Lung (tissue), 12 donors: ENCODE results near the gene DYRK2. TPM values are rescaled to one million over a fixed set of nuclear protein-coding genes. Genes with fewer than 3 reads are reported as not detected.

Experiments
- ATAC-seq: fragments of 200-7000 bp; cut with Tn5 transposase; one replicate; pipeline ENCODE4 v1.9.1; 2020; ENCODE audit warnings: moderate number of reproducible peaks; ENCODE audit not compliant: insufficient read depth, low FRiP score
- DNase-seq, 3 donors: peaks; one replicate each; pipeline ENCODE4 v3.0.0-alpha.2; 2013 to 2017
- H3K27ac ChIP-seq, 2 donors: one replicate each; pipeline ENCODE4 v1.5.1; 2013; ENCODE audit warnings: mild to moderate bottlenecking in 2 of 2, moderate library complexity in 2 of 2, control low read depth in 1 of 2, inconsistent platforms in 1 of 2, low read depth in 1 of 2, low read length in 1 of 2
- H3K27me3 ChIP-seq, 3 donors: one replicate each; pipeline ENCODE4 v1.5.1; 2013; ENCODE audit warnings: low read length in 2 of 3; ENCODE audit not compliant: control insufficient read depth in 3 of 3, insufficient read depth in 3 of 3
- H3K36me3 ChIP-seq, 4 donors: one replicate each; pipeline ENCODE4 v1.5.1; 2013; ENCODE audit warnings: low read length in 4 of 4, mild to moderate bottlenecking in 1 of 4, moderate library complexity in 1 of 4; ENCODE audit not compliant: control insufficient read depth in 4 of 4, insufficient read depth in 4 of 4
- H3K4me1 ChIP-seq, 5 donors: one replicate each; pipeline ENCODE4 v1.5.1; 2013; ENCODE audit warnings: low read length in 5 of 5, mild to moderate bottlenecking in 2 of 5, moderate library complexity in 1 of 5; ENCODE audit not compliant: control insufficient read depth in 5 of 5, insufficient read depth in 5 of 5
- H3K4me3 ChIP-seq: one replicate; pipeline ENCODE4 v1.5.1; 2013; ENCODE audit warnings: mild to moderate bottlenecking, control low read depth, moderate library complexity
- H3K9ac ChIP-seq, 2 donors: one replicate each; pipeline ENCODE4 v1.5.1; 2013; ENCODE audit warnings: low read length in 2 of 2, control low read depth in 1 of 2; ENCODE audit not compliant: insufficient read depth in 1 of 2
- H3K9me3 ChIP-seq, 4 donors: one replicate each; pipeline ENCODE4 v1.5.1; 2013; ENCODE audit warnings: low read length in 3 of 4, mild to moderate bottlenecking in 1 of 4, moderate library complexity in 1 of 4; ENCODE audit not compliant: control insufficient read depth in 4 of 4, insufficient read depth in 3 of 4
- WGBS, 2 donors: extraction: QIAGEN DNeasy Blood & Tissue Kit; methylation state at CpG; one replicate each; pipeline ENCODE4 v1.1.7; 2013; 5-methylcytosine and 5-hydroxymethylcytosine counted together
- polyA plus RNA-seq, 2 donors: library from polyadenylated mRNA; stranded (reverse); fragments of 200-250 nt; gene quantifications; one replicate each; pipeline ENCODE4 v1.2.1, GENCODE V29; 2013
- total RNA-seq, 2 donors: library from RNA; depleted of rRNA in 1 of 2; stranded (reverse); fragments of >200 nt in 1 of 2; gene quantifications; one replicate each; pipeline ENCODE4 v1.2.1, GENCODE V29; 2014 to 2021
- TF ChIP-seq, protein P1 (sequence below): IDR thresholded peaks from 2 replicates; pipeline ENCODE4 v1.5.1; 2012; ENCODE audit warnings: mild to moderate bottlenecking; ENCODE audit errors: control extremely low read depth, extremely low read depth
- donor health status: control.
- donor health status: control.
- donor health status: Bipolar disorder and iron deficiency.
- donor health status: healthy.
- donor health status: DM: yes; HTN: yes; CAD: no.

DYRK2 gene
- total and polyA plus RNA-seq, 4 donors = 3.1 to 34.9 (median 12.7) TPM

DNA sequence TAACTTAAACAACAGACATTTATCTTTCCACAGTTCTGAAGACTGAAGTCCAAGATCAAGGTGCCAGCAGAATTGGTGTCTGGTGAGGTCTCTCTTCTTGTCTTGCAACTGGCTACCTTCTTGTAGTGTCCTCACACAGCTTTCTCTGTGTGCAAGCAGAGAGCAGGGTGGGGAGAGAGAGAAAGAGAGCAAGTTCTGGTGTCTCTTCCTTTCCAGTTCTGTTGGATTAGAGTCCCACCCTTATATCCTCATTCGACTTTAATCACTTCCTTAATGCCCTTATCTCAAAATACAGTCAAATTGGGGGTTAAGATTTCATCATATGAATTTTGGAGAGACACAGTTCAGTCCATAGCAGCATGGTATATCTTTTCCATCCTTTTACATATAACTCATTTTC lies 40.8 kb downstream of the DYRK2 start:
- no peak overlapping the region for H3K27ac ChIP-seq
- no peak overlapping the region for H3K4me3 ChIP-seq
- DNase-seq = no peak
- WGBS, 2 donors = 10 to 31% methylated on average over 1 of the region's 1 CpG
- H3K4me1 ChIP-seq = peaks cover 0 to 6% (median 0%) of the 10 kb centered on the region in 5 donors
- no peaks in the 10 kb centered on the region for H3K27me3 ChIP-seq
- TF ChIP-seq, protein P1, sequence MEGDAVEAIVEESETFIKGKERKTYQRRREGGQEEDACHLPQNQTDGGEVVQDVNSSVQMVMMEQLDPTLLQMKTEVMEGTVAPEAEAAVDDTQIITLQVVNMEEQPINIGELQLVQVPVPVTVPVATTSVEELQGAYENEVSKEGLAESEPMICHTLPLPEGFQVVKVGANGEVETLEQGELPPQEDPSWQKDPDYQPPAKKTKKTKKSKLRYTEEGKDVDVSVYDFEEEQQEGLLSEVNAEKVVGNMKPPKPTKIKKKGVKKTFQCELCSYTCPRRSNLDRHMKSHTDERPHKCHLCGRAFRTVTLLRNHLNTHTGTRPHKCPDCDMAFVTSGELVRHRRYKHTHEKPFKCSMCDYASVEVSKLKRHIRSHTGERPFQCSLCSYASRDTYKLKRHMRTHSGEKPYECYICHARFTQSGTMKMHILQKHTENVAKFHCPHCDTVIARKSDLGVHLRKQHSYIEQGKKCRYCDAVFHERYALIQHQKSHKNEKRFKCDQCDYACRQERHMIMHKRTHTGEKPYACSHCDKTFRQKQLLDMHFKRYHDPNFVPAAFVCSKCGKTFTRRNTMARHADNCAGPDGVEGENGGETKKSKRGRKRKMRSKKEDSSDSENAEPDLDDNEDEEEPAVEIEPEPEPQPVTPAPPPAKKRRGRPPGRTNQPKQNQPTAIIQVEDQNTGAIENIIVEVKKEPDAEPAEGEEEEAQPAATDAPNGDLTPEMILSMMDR = no peak
- no peaks in the 10 kb centered on the region for H3K9me3 ChIP-seq
- H3K36me3 ChIP-seq = no peaks in the 10 kb centered on the region
- ATAC-seq = no peak
- H3K9ac ChIP-seq = no peak overlapping the region

DNA sequence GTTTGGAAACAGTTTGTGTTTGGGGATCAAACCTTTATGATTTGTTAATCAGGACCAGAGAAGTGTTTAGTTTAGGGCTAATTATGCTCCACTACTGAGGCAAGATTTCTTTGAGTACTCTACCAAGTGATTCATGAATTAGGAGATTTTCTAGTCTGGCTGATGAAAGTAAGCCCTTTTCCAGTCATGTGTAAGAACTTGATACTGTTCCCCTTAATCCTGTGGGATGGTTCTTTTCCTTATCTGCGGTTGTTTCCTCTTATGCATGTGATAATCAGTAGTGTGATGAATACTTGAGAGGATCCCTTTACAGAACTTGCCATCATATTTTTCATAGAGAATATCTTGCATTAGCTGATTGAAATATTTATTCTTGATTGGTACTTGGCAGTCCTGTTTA lies 42.1 kb downstream of the DYRK2 start:
- Histone ChIP-seq H3K9me3 (no peaks in the 10 kb centered on the region), H3K27me3 (no peaks in the 10 kb centered on the region), H3K36me3 (no peaks in the 10 kb centered on the region), H3K27ac (no peak overlapping the region), H3K4me1 (peaks cover 0 to 6% (median 0%) of the 10 kb centered on the region in 5 donors), H3K9ac (no peak overlapping the region), H3K4me3 (no peak overlapping the region)
- ATAC-seq = no peak
- 92 to 100% methylated on average over 1 of the region's 1 CpG for WGBS, 2 donors
- DNase-seq = no peak
- TF ChIP-seq, protein P1 = no peak

DNA sequence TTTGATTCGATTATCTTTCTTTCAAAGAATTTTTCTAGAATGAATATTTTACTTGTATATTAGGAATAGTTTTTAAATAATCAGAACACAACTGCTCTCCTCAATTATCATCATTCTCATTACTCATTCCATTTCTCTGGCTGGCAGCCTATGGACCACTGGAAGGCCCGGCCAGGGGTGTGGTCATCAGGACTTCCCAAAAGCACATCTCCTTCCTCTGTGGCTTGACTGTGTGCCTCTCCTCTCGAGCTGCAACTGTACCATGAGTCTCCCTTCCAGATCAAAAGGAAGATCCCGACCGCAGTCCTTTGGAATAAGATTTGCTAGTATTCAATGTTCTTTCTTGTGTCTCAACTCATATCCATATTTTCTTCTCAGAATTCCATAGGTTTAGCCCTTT lies 42.7 kb downstream of the DYRK2 start:
- H3K9ac ChIP-seq = no peak overlapping the region
- H3K27me3 ChIP-seq = no peaks in the 10 kb centered on the region
- DNase-seq (no peak), ATAC-seq (no peak)
- no peaks in the 10 kb centered on the region for H3K9me3 ChIP-seq
- no peak overlapping the region for H3K4me3 ChIP-seq
- WGBS, 2 donors = 85% methylated on average over 5 of the region's 5 CpGs
- H3K27ac ChIP-seq = no peak overlapping the region
- TF ChIP-seq, protein P1 = no peak
- H3K4me1 ChIP-seq = peaks cover 0 to 6% (median 0%) of the 10 kb centered on the region in 5 donors
- H3K36me3 ChIP-seq = no peaks in the 10 kb centered on the region

DNA sequence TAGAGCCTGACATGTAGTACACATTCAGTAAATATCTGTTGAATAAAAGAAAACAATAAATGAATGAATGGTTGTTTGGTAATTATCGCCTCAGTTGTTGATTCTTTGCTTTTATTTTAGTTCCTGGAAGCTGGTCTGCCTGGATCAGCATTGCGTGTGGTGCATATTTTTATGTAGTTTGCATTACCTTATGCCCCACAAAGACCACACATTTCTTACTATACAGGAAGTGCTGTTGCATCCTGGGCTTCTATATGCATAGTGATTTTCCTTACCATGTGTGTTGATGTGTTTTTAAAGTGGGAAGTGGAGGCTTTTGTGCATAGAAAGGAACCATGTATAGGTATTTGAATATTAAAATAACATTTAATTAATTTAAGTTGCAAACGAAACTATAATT lies 43.6 kb downstream of the DYRK2 start:
- DNase-seq (no peak), ATAC-seq (no peak)
- Histone ChIP-seq H3K27me3 (no peaks in the 10 kb centered on the region), H3K27ac (no peak overlapping the region), H3K9ac (no peak overlapping the region), H3K4me1 (peaks cover 0 to 6% (median 0%) of the 10 kb centered on the region in 5 donors), H3K4me3 (no peak overlapping the region), H3K9me3 (no peaks in the 10 kb centered on the region), H3K36me3 (no peaks in the 10 kb centered on the region)
- WGBS, 2 donors = 90 to 93% methylated on average over 3 of the region's 3 CpGs
- TF ChIP-seq, protein P1 = no peak
